Activated naive CD8-positive, alpha-beta T cell treated with anti-CD3 and anti-CD28 coated beads, Interleukin-2, amount 50 U/mL, for 24 hours (primary cell): ENCODE results near the gene HOXC10.

ENCODE experiments used
- ATAC-seq: fragments of 150-1000 bp; cut with Tn5 transposase; one replicate; pipeline ENCODE4 v1.10.0; 2021
- DNase-seq: peaks from one replicate; pipeline ENCODE4 v3.0.0; 2021
- H3K27ac Mint-ChIP-seq: one replicate; pipeline ENCODE4 v1.8.0; 2021; ENCODE audit warnings: mild to moderate bottlenecking, mixed read lengths
- H3K27me3 Mint-ChIP-seq: one replicate; pipeline ENCODE4 v1.8.0; 2021; ENCODE audit warnings: mixed read lengths
- H3K36me3 Mint-ChIP-seq: one replicate; pipeline ENCODE4 v1.8.0; 2021; ENCODE audit warnings: low read depth, mixed read lengths
- H3K4me1 Mint-ChIP-seq: one replicate; pipeline ENCODE4 v1.8.0; 2021; ENCODE audit warnings: mixed read lengths
- H3K4me3 Mint-ChIP-seq: one replicate; pipeline ENCODE4 v1.8.0; 2021; ENCODE audit warnings: mild to moderate bottlenecking, moderate library complexity, mixed read lengths
- H3K9me3 Mint-ChIP-seq: one replicate; pipeline ENCODE4 v1.8.0; 2021; ENCODE audit warnings: mixed read lengths

HOXC10 gene

GRCh38 chr12:54012631-54013409 lies 27.9 kb downstream of the HOXC10 start:
- Mint-ChIP-seq H3K4me3 (no peak overlapping the region), H3K27me3 (peaks cover 89% of the 10 kb centered on the region), H3K36me3 (no peaks in the 10 kb centered on the region), H3K9me3 (no peaks in the 10 kb centered on the region), H3K27ac (no peak overlapping the region), H3K4me1 (peaks cover 27% of the 10 kb centered on the region)
- DNase-seq (no peak), ATAC-seq (no peak)

GRCh38 chr12:54014377-54015017 lies 29.6 kb downstream of the HOXC10 start:
- Mint-ChIP-seq H3K27ac (no peak overlapping the region), H3K9me3 (no peaks in the 10 kb centered on the region), H3K4me3 (no peak overlapping the region), H3K36me3 (no peaks in the 10 kb centered on the region), H3K4me1 (peaks cover 28% of the 10 kb centered on the region), H3K27me3 (peaks cover 81% of the 10 kb centered on the region)
- DNase-seq (no peak), ATAC-seq (no peak)

DNA sequence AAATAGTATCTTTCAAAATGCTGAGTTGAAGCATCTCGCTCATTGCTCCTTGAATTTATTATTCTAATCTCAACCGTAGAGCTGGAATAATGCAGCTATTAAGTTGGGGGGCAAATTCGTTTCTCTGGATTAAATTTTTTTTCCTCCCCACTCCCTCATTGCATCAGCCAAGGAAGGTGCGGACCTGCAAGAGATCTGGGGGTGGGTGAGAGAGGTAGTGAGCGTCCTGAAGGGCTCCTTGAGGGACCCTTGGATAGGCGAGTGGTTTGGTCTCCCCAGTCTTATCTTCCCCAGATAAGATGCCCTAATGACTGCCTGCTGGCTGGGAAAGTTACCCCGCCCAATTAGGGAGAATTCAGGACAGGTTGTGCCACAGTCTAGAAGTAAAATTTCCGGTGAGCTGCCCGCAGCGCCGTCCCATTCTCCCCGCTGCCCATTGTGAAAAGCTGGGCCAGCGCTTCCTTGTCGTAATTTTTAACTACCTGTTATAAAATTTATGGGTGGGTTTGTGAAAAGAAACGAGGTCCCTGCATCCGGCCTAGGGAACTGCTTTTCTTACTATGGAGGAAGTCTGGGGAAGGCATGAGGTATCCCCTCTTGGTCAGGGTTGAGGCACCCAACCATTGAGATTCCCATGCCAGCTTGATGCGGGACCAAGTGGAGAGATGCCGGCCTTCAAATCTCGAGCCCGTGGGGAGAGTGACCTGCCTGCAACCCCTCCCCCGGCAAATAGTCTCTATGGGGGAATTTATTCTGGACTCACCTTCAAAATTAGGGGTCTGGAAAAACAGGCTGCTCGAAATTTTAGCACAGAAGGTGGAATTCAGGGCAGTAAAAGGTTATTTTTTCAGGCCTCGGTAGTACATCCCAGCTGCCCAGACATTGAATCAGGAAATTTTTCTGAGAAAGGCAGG lies 30.3 kb downstream of the HOXC10 start:
- Mint-ChIP-seq H3K9me3 (no peaks in the 10 kb centered on the region), H3K4me1 (peaks cover 24% of the 10 kb centered on the region), H3K27me3 (peaks cover 80% of the 10 kb centered on the region), H3K36me3 (no peaks in the 10 kb centered on the region), H3K27ac (no peak overlapping the region), H3K4me3 (no peak overlapping the region)
- DNase-seq (no peak), ATAC-seq (no peak)

- H3K27me3 Mint-ChIP-seq = peaks cover 79% of the 10 kb centered on the region
- no peaks in the 10 kb centered on the region for H3K36me3 Mint-ChIP-seq
- ATAC-seq = no peak
- no peaks in the 10 kb centered on the region for H3K9me3 Mint-ChIP-seq
- H3K4me3 Mint-ChIP-seq = no peak overlapping the region
- H3K4me1 Mint-ChIP-seq = peaks cover 21% of the 10 kb centered on the region
- no peak for DNase-seq
- H3K27ac Mint-ChIP-seq = no peak overlapping the region
Measured at GRCh38 chr12:54016051-54016450, 31.1 kb downstream of the HOXC10 start.

DNA sequence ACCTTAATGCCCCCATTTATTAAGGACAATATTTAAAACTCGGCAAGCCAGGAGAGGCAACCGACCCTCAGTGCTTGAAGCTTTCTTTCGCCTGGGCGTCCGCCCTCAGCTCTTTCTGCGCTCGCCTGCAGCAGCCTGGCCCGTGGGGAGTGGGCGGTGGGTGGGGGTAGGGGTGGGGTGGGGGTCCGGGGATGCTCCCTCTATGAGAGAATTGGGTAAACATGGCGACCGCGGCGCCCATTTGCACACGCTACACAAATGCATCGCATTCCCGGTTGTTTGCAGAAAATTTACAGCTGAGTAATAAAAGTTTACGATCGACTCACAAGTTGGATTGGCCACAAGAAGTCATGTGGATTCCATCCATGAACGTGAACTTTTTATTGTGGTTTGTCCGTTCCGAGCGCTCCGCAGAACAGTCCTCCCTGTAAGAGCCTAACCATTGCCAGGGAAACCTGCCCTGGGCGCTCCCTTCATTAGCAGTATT lies 31.6 kb downstream of the HOXC10 start:
- no peak for DNase-seq
- no peak for ATAC-seq
- peaks cover 79% of the 10 kb centered on the region for H3K27me3 Mint-ChIP-seq
- no peaks in the 10 kb centered on the region for H3K36me3 Mint-ChIP-seq
- no peak overlapping the region for H3K4me3 Mint-ChIP-seq
- H3K9me3 Mint-ChIP-seq = no peaks in the 10 kb centered on the region
- no peak overlapping the region for H3K27ac Mint-ChIP-seq
- peaks cover 18% of the 10 kb centered on the region for H3K4me1 Mint-ChIP-seq

DNA sequence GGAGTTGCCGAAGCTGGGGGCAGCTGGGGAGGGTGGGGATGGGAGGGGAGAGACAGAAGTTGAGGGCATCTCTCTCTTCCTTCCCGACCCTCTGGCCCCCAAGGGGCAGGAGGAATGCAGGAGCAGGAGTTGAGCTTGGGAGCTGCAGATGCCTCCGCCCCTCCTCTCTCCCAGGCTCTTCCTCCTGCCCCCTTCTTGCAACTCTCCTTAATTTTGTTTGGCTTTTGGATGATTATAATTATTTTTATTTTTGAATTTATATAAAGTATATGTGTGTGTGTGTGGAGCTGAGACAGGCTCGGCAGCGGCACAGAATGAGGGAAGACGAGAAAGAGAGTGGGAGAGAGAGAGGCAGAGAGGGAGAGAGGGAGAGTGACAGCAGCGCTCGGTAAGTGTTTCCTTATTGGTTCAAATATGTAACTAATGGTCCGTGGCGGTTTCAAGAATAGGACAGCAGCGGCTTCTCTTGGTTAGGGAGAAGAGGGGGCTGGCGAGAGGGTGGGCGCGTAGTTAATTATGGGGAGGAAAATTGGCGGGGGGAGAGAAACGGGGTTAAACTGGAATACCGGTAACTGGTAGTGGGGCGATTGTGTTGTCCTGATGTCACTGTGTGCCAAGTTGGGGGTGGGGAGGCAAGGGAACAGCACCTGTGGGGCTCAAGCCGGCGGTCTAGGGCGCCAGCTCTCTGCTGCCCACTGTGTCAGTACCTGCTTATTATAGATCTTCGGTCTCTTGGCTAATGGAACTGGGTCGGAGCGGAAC lies 32.3 kb downstream of the HOXC10 start:
- DNase-seq (no peak), ATAC-seq (peak; percentile 22)
- Mint-ChIP-seq H3K27me3 (peaks cover 79% of the 10 kb centered on the region), H3K4me1 (peaks cover 17% of the 10 kb centered on the region), H3K27ac (no peak overlapping the region), H3K9me3 (no peaks in the 10 kb centered on the region), H3K36me3 (no peaks in the 10 kb centered on the region), H3K4me3 (peak overlapping the region; percentile 79)

GRCh38 chr12:54017878-54018467 lies 33.0 kb downstream of the HOXC10 start:
- peaks cover 17% of the 10 kb centered on the region for H3K4me1 Mint-ChIP-seq

GRCh38 chr12:54018468-54018984 lies 33.6 kb downstream of the HOXC10 start:
- Mint-ChIP-seq H3K4me3 (peak overlapping the region; percentile 79), H3K9me3 (no peaks in the 10 kb centered on the region), H3K4me1 (peaks cover 17% of the 10 kb centered on the region), H3K36me3 (no peaks in the 10 kb centered on the region), H3K27me3 (peaks cover 78% of the 10 kb centered on the region), H3K27ac (no peak overlapping the region)
- no peak for DNase-seq
- ATAC-seq = no peak

More at GRCh38 chr12:54017878-54018467, 33.0 kb downstream of the HOXC10 start:
- Mint-ChIP-seq H3K4me3 (peak overlapping the region; percentile 79), H3K27ac (no peak overlapping the region), H3K27me3 (peaks cover 78% of the 10 kb centered on the region), H3K36me3 (no peaks in the 10 kb centered on the region), H3K9me3 (no peaks in the 10 kb centered on the region)
- peak; percentile 75 for DNase-seq
- ATAC-seq = peak; percentile 86

- Mint-ChIP-seq H3K4me3 (no peak overlapping the region), H3K9me3 (no peaks in the 10 kb centered on the region), H3K4me1 (peaks cover 17% of the 10 kb centered on the region), H3K27me3 (peaks cover 78% of the 10 kb centered on the region), H3K36me3 (no peaks in the 10 kb centered on the region), H3K27ac (no peak overlapping the region)
- DNase-seq (no peak), ATAC-seq (no peak)
Measured at GRCh38 chr12:54019091-54019811, 34.3 kb downstream of the HOXC10 start.

- ATAC-seq (no peak), DNase-seq (no peak)
- H3K36me3 Mint-ChIP-seq = no peaks in the 10 kb centered on the region
- no peak overlapping the region for H3K27ac Mint-ChIP-seq
- no peaks in the 10 kb centered on the region for H3K9me3 Mint-ChIP-seq
- H3K27me3 Mint-ChIP-seq = peaks cover 78% of the 10 kb centered on the region
- peaks cover 14% of the 10 kb centered on the region for H3K4me1 Mint-ChIP-seq
- no peak overlapping the region for H3K4me3 Mint-ChIP-seq
Measured at GRCh38 chr12:54019924-54020590, 35.1 kb downstream of the HOXC10 start.

GRCh38 chr12:54020591-54021405 lies 35.9 kb downstream of the HOXC10 start:
- H3K36me3 Mint-ChIP-seq = no peaks in the 10 kb centered on the region

GRCh38 chr12:54021432-54022013 lies 36.6 kb downstream of the HOXC10 start:
- H3K36me3 Mint-ChIP-seq = no peaks in the 10 kb centered on the region
- no peaks in the 10 kb centered on the region for H3K9me3 Mint-ChIP-seq
- peaks cover 12% of the 10 kb centered on the region for H3K4me1 Mint-ChIP-seq
- peaks cover 75% of the 10 kb centered on the region for H3K27me3 Mint-ChIP-seq
- H3K4me3 Mint-ChIP-seq = no peak overlapping the region
- DNase-seq (no peak), ATAC-seq (no peak)
- no peak overlapping the region for H3K27ac Mint-ChIP-seq

More at GRCh38 chr12:54020591-54021405, 35.9 kb downstream of the HOXC10 start:
- ATAC-seq = no peak
- Mint-ChIP-seq H3K4me1 (peaks cover 12% of the 10 kb centered on the region), H3K27ac (no peak overlapping the region), H3K4me3 (no peak overlapping the region), H3K27me3 (peaks cover 76% of the 10 kb centered on the region), H3K9me3 (no peaks in the 10 kb centered on the region)
- DNase-seq = no peak
